ENCODE measurements around the gene TUFT1. TPM values are rescaled to one million over a fixed set of nuclear protein-coding genes. Genes with fewer than 3 reads are reported as not detected.

Gene TUFT1
- total RNA-seq, 4 donors from 2014 or later = 15.1 to 20.4 (median 17.5) TPM

Small RNA genes lying within 50 kb of the gene (small RNA-seq; reads per million reads assigned to genes)
- gene MIR554 (0 reads per million in 4 donors), gene RF00405 (0 reads per million in 4 donors), gene RNU6-1062P (0 reads per million in 4 donors)

Other genes with a start within 250 kb of the TUFT1 start
- gene PI4KB, start 212.9 kb upstream of the TUFT1 start, total RNA-seq = 100 to 1,000 TPM in 2 of 4 donors, 10 to 100 TPM in 2; 95.0 to 104 (median 97.9) TPM
- 10 to 100 TPM; 32.6 to 66.1 (median 44.5) TPM for gene RFX5, start 193.1 kb upstream of the TUFT1 start, total RNA-seq
- gene SELENBP1, start 167.6 kb upstream of the TUFT1 start, total RNA-seq = 100 to 1,000 TPM in 2 of 4 donors, 10 to 100 TPM in 2; 52.8 to 251 (median 109) TPM
- gene PSMB4, start 140.7 kb upstream of the TUFT1 start, total RNA-seq = 100 to 1,000 TPM; 192 to 245 (median 232) TPM
- 10 to 100 TPM; 25.8 to 68.2 (median 47.3) TPM for gene POGZ, start 80.8 kb upstream of the TUFT1 start, total RNA-seq
- gene CGN, start 28.9 kb upstream of the TUFT1 start, total RNA-seq = 1 to 10 TPM in 1 of 4 donors, under 1 TPM in 3; 0.13 to 2.2 (median 0.29) TPM
- gene SNX27, start 71.7 kb downstream of the TUFT1 start, total RNA-seq = 10 to 100 TPM; 48.1 to 61.1 (median 53.8) TPM
- gene CELF3, start 176.5 kb downstream of the TUFT1 start, total RNA-seq = under 1 TPM in 3 of 4 donors, not detected in 1; 0.22 to 0.93 (median 0.40) TPM
- gene RIIAD1, start 181.2 kb downstream of the TUFT1 start, total RNA-seq = 1 to 10 TPM in 1 of 4 donors, not detected in 3; 1.4 TPM
- gene MRPL9, start 223.2 kb downstream of the TUFT1 start, total RNA-seq = 10 to 100 TPM; 49.7 to 60.7 (median 55.5) TPM